HEK293 (cell line): ENCODE data around the gene SMOC1.

ENCODE experiments used
- CTCF ChIP-seq: fragments of 450-650 bp; formaldehyde crosslinking; IDR thresholded peaks from 2 replicates; pipeline ENCODE4 v1.5.1; 2016; ENCODE audit warnings: missing biosample characterization, missing genetic modification characterization
- REPIN1 ChIP-seq: fragments of 450-650 bp; formaldehyde crosslinking; IDR thresholded peaks from 2 replicates; pipeline ENCODE4 v1.5.1; 2017; ENCODE audit warnings: missing biosample characterization, missing genetic modification characterization, low read depth
- TSHZ1 ChIP-seq: fragments of 450-650 bp; formaldehyde crosslinking; IDR thresholded peaks from 2 replicates; pipeline ENCODE4 v1.5.1; 2016; ENCODE audit warnings: missing biosample characterization, missing genetic modification characterization, borderline replicate concordance

- TF ChIP-seq CTCF (tag by site-specific recombination) = no peak
- TF ChIP-seq REPIN1 (tag by site-specific recombination) = no peak
- no peak for TF ChIP-seq TSHZ1
Measured at GRCh38 chr14:69933623-69934275, 54.5 kb downstream of the SMOC1 start.
